AG09319 (cell line): ENCODE data around the gene CCDC121.

Experiments used
- DNase-seq: peaks from one replicate; pipeline ENCODE4 v3.0.0-alpha.2; 2010; ENCODE audit warnings: low read depth; ENCODE audit errors: extremely low read depth
- TF ChIP-seq, protein P1 (sequence below): IDR thresholded peaks from 2 replicates; pipeline ENCODE4 v1.5.1; 2011; ENCODE audit warnings: low read depth, mild to moderate bottlenecking, inconsistent platforms, low read length, moderate library complexity

CCDC121 gene

GRCh38 chr2:27628767-27629709 is at the start of gene CCDC121, which contains the start of gene GPN1:
TSS of gene CCDC121 (minus strand) at chr2:27629012. CDS start at chr2:27627799, 1,213 bp downstream.
TSS of gene GPN1 (plus strand) at chr2:27629050. CDS start at chr2:27629059, 9 bp downstream.
- DNase-seq, result peak; percentile 61
- TF ChIP-seq, protein P1, sequence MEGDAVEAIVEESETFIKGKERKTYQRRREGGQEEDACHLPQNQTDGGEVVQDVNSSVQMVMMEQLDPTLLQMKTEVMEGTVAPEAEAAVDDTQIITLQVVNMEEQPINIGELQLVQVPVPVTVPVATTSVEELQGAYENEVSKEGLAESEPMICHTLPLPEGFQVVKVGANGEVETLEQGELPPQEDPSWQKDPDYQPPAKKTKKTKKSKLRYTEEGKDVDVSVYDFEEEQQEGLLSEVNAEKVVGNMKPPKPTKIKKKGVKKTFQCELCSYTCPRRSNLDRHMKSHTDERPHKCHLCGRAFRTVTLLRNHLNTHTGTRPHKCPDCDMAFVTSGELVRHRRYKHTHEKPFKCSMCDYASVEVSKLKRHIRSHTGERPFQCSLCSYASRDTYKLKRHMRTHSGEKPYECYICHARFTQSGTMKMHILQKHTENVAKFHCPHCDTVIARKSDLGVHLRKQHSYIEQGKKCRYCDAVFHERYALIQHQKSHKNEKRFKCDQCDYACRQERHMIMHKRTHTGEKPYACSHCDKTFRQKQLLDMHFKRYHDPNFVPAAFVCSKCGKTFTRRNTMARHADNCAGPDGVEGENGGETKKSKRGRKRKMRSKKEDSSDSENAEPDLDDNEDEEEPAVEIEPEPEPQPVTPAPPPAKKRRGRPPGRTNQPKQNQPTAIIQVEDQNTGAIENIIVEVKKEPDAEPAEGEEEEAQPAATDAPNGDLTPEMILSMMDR, result no peak; the same call in 1 of the 2 replicates

DNA sequence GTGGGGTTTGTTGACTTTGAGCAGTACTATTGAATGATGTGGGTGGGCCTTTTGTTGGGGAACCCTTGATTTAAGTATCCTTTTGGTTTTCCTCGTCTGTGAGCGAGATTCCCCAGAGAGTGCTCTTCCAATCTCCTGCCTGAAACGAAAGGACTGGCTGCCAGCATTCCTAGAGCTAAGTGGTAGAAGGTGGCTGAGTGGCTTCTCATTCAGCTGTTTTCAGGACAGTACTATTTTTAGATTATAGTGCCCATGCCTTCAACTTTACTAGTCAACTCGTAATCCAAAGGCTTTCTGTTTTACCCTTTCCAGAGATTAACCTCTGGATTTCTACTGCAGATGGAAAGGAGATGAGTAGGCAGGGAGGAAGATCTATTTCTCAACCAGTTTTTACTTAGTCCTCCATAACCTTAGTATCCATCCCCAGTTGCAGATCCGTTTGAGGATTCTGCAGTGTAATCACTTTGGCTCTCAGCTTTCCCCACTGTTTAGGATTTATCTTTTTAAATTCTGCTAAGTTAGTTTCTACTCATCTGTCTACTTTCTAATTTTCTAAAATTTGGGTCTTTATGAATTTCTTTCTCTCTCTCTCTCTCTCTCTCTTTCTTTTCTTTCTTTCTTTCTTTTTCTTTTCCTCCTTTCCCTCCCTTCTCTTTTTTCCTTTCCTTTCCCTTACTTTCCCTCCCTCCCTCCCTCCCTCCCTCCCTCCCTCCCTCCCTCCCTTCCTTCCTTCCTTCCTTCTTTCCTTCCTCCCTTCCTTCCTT is 44.1 kb upstream of the CCDC121 start:
- DNase-seq, result no peak
- TF ChIP-seq, protein P1, result no peak

GRCh38 chr2:27671235-27671634 is 42.4 kb upstream of the CCDC121 start:
- TF ChIP-seq, protein P1, result no peak
- DNase-seq, result no peak

DNA sequence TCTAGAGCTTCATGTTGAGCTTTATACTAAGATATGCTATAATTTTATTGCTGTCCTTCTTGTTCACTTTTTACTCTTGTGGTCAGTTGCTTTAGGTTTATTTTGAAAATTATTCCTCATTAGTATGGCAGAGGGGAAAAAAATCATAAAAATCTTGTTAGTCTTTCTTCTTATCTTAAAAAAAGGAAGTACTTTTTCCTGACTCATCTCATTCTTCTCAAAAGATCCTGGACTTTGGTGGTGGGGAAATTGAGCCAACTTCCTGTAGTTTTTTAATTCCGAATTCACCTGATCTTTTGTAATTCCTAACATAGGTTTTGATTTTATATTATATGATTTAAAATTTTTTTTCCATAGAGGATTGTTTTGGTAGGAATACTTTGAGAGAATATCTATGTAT is 38.6 kb upstream of the CCDC121 start:
- no peak for DNase-seq
- TF ChIP-seq, protein P1, result no peak

GRCh38 chr2:27664622-27665363 is 36.0 kb upstream of the CCDC121 start:
- DNase-seq, result no peak
- TF ChIP-seq, protein P1, result no peak

DNA sequence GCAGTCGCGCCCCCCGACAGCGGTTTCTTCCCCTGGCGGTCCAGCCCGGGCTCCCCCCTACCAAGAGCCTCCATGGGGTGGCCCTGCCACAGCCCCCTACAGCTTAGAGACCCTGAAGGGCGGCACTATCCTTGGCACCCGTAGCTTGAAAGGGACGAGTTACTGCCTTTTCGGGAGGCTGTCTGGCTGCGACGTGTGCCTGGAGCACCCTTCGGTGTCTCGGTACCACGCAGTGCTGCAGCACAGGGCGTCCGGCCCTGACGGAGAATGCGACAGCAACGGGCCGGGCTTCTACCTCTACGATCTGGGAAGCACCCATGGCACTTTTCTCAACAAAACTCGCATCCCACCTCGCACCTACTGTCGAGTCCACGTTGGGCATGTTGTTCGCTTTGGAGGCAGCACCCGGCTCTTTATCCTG is 35.4 kb upstream of the CCDC121 start:
- TF ChIP-seq, protein P1, result peak; percentile 3; the same call in 1 of the 2 replicates
- DNase-seq, result no peak
